Measurements from ENCODE around the gene NPAS3.

GRCh38 chr14:33364466-33364865 is 425.8 kb downstream of the NPAS3 start:
- TF ChIP-seq CTCF (conservative IDR thresholded peaks at IDR 0.05; ENCODE audit: low read length) (no peak), EZH2phosphoT487 (IDR thresholded peaks at IDR 0.05; ENCODE audit: borderline replicate concordance) (no peak)

Data from Loucy (cell line).